ENCODE measurements around the gene ARHGEF9.
"Not testable (repeated sequence)": the region's sequence is repeated elsewhere in the genome, so short reads cannot be mapped to it uniquely, and the experiment has no call there.

Gene ARHGEF9

GRCh38 chrX:63784902-63785707, at the start of gene ARHGEF9:
TSS of gene ARHGEF9 (minus strand) at chrX:63785214. CDS start at chrX:63785145, 69 bp downstream.
- Mint-ChIP-seq H3K9me3 (no peaks in the 10 kb centered on the region), H3K4me3 (peak within 1 kb of the TSS; percentile 24)
- peak; percentile 24 for ATAC-seq

GRCh38 chrX:63825446-63825845, 40.4 kb upstream of the ARHGEF9 start:
- H3K36me3 Mint-ChIP-seq (ENCODE audit: low read depth); H3K4me1 Mint-ChIP-seq; H3K4me3 Mint-ChIP-seq; H3K27ac Mint-ChIP-seq; DNase-seq; ATAC-seq; H3K27me3 Mint-ChIP-seq; H3K9me3 Mint-ChIP-seq: not testable (repeated sequence)

More at GRCh38 chrX:63784902-63785707, at the start of gene ARHGEF9:
- H3K36me3 Mint-ChIP-seq (ENCODE audit: low read depth) = no peaks in the 10 kb centered on the region
- no peak for DNase-seq
- peaks cover 2% of the 10 kb centered on the region for H3K4me1 Mint-ChIP-seq
- no peak within 1 kb of the TSS for H3K27ac Mint-ChIP-seq
- H3K27me3 Mint-ChIP-seq = peaks cover 3% of the 10 kb centered on the region

GRCh38 chrX:63818156-63818555, 33.1 kb upstream of the ARHGEF9 start:
- ATAC-seq (no peak), DNase-seq (no peak)
- Mint-ChIP-seq H3K36me3 (ENCODE audit: low read depth) (no peaks in the 10 kb centered on the region), H3K4me3 (no peak overlapping the region), H3K4me1 (no peaks in the 10 kb centered on the region), H3K27ac (no peak overlapping the region), H3K9me3 (no peaks in the 10 kb centered on the region), H3K27me3 (no peaks in the 10 kb centered on the region)

- no peak overlapping the region for H3K4me3 Mint-ChIP-seq
- no peaks in the 10 kb centered on the region for H3K36me3 Mint-ChIP-seq (ENCODE audit: low read depth)
- no peaks in the 10 kb centered on the region for H3K27me3 Mint-ChIP-seq
- H3K9me3 Mint-ChIP-seq = no peaks in the 10 kb centered on the region
- H3K27ac Mint-ChIP-seq = no peak overlapping the region
- ATAC-seq (no peak), DNase-seq (no peak)
- no peaks in the 10 kb centered on the region for H3K4me1 Mint-ChIP-seq
Observed at GRCh38 chrX:63817696-63818095, 32.7 kb upstream of the ARHGEF9 start.

GRCh38 chrX:63812823-63813222, 27.8 kb upstream of the ARHGEF9 start:
- Mint-ChIP-seq H3K36me3 (ENCODE audit: low read depth) (no peaks in the 10 kb centered on the region), H3K4me3 (no peak overlapping the region), H3K4me1 (no peaks in the 10 kb centered on the region), H3K9me3 (no peaks in the 10 kb centered on the region), H3K27me3 (no peaks in the 10 kb centered on the region), H3K27ac (no peak overlapping the region)
- DNase-seq = no peak
- no peak for ATAC-seq

- H3K27me3 Mint-ChIP-seq = no peaks in the 10 kb centered on the region
- ATAC-seq (no peak), DNase-seq (no peak)
- no peak overlapping the region for H3K27ac Mint-ChIP-seq
- no peaks in the 10 kb centered on the region for H3K4me1 Mint-ChIP-seq
- no peaks in the 10 kb centered on the region for H3K9me3 Mint-ChIP-seq
- no peak overlapping the region for H3K4me3 Mint-ChIP-seq
- H3K36me3 Mint-ChIP-seq (ENCODE audit: low read depth) = no peaks in the 10 kb centered on the region
Observed at GRCh38 chrX:63810746-63811145, 25.7 kb upstream of the ARHGEF9 start.

GRCh38 chrX:63809173-63809572, 24.2 kb upstream of the ARHGEF9 start:
- H3K27ac Mint-ChIP-seq = no peak overlapping the region
- DNase-seq (no peak), ATAC-seq (no peak)
- no peaks in the 10 kb centered on the region for H3K36me3 Mint-ChIP-seq (ENCODE audit: low read depth)
- H3K4me3 Mint-ChIP-seq = no peak overlapping the region
- no peaks in the 10 kb centered on the region for H3K9me3 Mint-ChIP-seq
- H3K27me3 Mint-ChIP-seq = no peaks in the 10 kb centered on the region
- H3K4me1 Mint-ChIP-seq = no peaks in the 10 kb centered on the region

GRCh38 chrX:63795406-63795805, 10.4 kb upstream of the ARHGEF9 start:
- H3K9me3 Mint-ChIP-seq; H3K36me3 Mint-ChIP-seq (ENCODE audit: low read depth); H3K27ac Mint-ChIP-seq; H3K4me1 Mint-ChIP-seq; H3K27me3 Mint-ChIP-seq; H3K4me3 Mint-ChIP-seq; DNase-seq: not testable (repeated sequence)
- peak; percentile 71 for ATAC-seq

GRCh38 chrX:63785708-63786040, 660 bp upstream of the ARHGEF9 start:
- Mint-ChIP-seq H3K27me3 (peaks cover 3% of the 10 kb centered on the region), H3K9me3 (no peaks in the 10 kb centered on the region), H3K4me1 (peaks cover 2% of the 10 kb centered on the region), H3K27ac (no peak overlapping the region), H3K4me3 (peak overlapping the region; percentile 24), H3K36me3 (ENCODE audit: low read depth) (no peaks in the 10 kb centered on the region)
- ATAC-seq (no peak), DNase-seq (no peak)

- Mint-ChIP-seq H3K27me3 (peaks cover 3% of the 10 kb centered on the region), H3K36me3 (ENCODE audit: low read depth) (no peaks in the 10 kb centered on the region), H3K4me3 (no peak overlapping the region), H3K27ac (no peak overlapping the region), H3K4me1 (peaks cover 2% of the 10 kb centered on the region), H3K9me3 (no peaks in the 10 kb centered on the region)
- DNase-seq (no peak), ATAC-seq (no peak)
Observed at GRCh38 chrX:63784346-63784901, 590 bp downstream of the ARHGEF9 start.

- Mint-ChIP-seq H3K36me3 (ENCODE audit: low read depth) (no peaks in the 10 kb centered on the region), H3K4me1 (peaks cover 2% of the 10 kb centered on the region), H3K4me3 (no peak overlapping the region), H3K27me3 (peaks cover 3% of the 10 kb centered on the region), H3K9me3 (peaks cover 3% of the 10 kb centered on the region), H3K27ac (no peak overlapping the region)
- DNase-seq (no peak), ATAC-seq (no peak)
Observed at GRCh38 chrX:63782515-63782914, 2.5 kb downstream of the ARHGEF9 start.

GRCh38 chrX:63768760-63769159, 16.3 kb downstream of the ARHGEF9 start:
- Mint-ChIP-seq H3K9me3 (no peaks in the 10 kb centered on the region), H3K27ac (no peak overlapping the region), H3K4me3 (no peak overlapping the region), H3K36me3 (ENCODE audit: low read depth) (no peaks in the 10 kb centered on the region), H3K27me3 (peaks cover 4% of the 10 kb centered on the region), H3K4me1 (peaks cover 2% of the 10 kb centered on the region)
- DNase-seq (no peak), ATAC-seq (no peak)

GRCh38 chrX:63765712-63766111, 19.3 kb downstream of the ARHGEF9 start:
- no peaks in the 10 kb centered on the region for H3K9me3 Mint-ChIP-seq
- no peak for ATAC-seq
- H3K27ac Mint-ChIP-seq = no peak overlapping the region
- no peaks in the 10 kb centered on the region for H3K36me3 Mint-ChIP-seq (ENCODE audit: low read depth)
- peaks cover 10% of the 10 kb centered on the region for H3K4me1 Mint-ChIP-seq
- H3K4me3 Mint-ChIP-seq = no peak overlapping the region
- no peak for DNase-seq
- no peaks in the 10 kb centered on the region for H3K27me3 Mint-ChIP-seq

- H3K36me3 Mint-ChIP-seq (ENCODE audit: low read depth) = no peaks in the 10 kb centered on the region
- ATAC-seq (no peak), DNase-seq (no peak)
- H3K4me3 Mint-ChIP-seq = no peak overlapping the region
- H3K4me1 Mint-ChIP-seq = peaks cover 10% of the 10 kb centered on the region
- no peaks in the 10 kb centered on the region for H3K9me3 Mint-ChIP-seq
- no peaks in the 10 kb centered on the region for H3K27me3 Mint-ChIP-seq
- H3K27ac Mint-ChIP-seq = no peak overlapping the region
Observed at GRCh38 chrX:63764946-63765345, 20.1 kb downstream of the ARHGEF9 start.

- no peak overlapping the region for H3K27ac Mint-ChIP-seq
- no peaks in the 10 kb centered on the region for H3K27me3 Mint-ChIP-seq
- H3K36me3 Mint-ChIP-seq (ENCODE audit: low read depth) = no peaks in the 10 kb centered on the region
- DNase-seq = no peak
- ATAC-seq = no peak
- peaks cover 18% of the 10 kb centered on the region for H3K4me1 Mint-ChIP-seq
- H3K4me3 Mint-ChIP-seq = no peak overlapping the region
- H3K9me3 Mint-ChIP-seq = no peaks in the 10 kb centered on the region
Observed at GRCh38 chrX:63761639-63762038, 23.4 kb downstream of the ARHGEF9 start.
